GM12875 (cell line): ENCODE results near the gene DEDD2.

ENCODE experiments used
- H3K4me3 ChIP-seq: one replicate; pipeline ENCODE4 v1.5.1; 2011; ENCODE audit warnings: low read depth, low read length, control low read depth
- CTCF ChIP-seq: IDR thresholded peaks from 2 replicates; pipeline ENCODE4 v1.5.1; 2011; ENCODE audit warnings: low read depth, mild to moderate bottlenecking, control low read depth, inconsistent platforms, low read length, moderate library complexity, borderline replicate concordance; ENCODE audit not compliant: insufficient read depth

The DEDD2 gene

GRCh38 chr19:42193294-42193693, 24.2 kb downstream of the DEDD2 start:
- H3K4me3 ChIP-seq: no peak overlapping the region
- TF ChIP-seq CTCF: no peak

GRCh38 chr19:42191855-42192254, 25.6 kb downstream of the DEDD2 start:
- H3K4me3 ChIP-seq: no peak overlapping the region
- no peak for TF ChIP-seq CTCF

DNA sequence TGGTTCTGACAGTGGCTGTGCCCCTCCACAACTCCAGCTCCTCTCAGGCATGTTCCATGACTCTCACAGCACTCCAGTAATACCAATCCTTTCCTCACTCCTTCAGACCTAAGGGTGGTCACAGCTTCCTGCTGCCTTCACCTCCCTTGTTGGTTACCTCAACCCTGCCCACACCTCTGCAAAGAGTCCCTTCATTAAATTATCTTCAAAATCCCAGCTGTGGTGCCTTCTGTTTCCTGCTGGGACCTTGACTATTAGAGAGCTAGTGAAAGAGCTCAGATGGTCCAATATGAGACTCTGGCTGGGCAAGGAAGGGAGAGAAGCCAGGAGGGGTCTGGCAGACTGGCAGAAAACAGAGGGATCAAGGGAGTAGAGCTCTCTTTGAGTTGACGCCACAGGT, 26.1 kb downstream of the DEDD2 start:
- no peak overlapping the region for H3K4me3 ChIP-seq
- TF ChIP-seq CTCF: no peak

GRCh38 chr19:42189133-42189532, 28.3 kb downstream of the DEDD2 start:
- TF ChIP-seq CTCF: no peak
- no peak overlapping the region for H3K4me3 ChIP-seq

DNA sequence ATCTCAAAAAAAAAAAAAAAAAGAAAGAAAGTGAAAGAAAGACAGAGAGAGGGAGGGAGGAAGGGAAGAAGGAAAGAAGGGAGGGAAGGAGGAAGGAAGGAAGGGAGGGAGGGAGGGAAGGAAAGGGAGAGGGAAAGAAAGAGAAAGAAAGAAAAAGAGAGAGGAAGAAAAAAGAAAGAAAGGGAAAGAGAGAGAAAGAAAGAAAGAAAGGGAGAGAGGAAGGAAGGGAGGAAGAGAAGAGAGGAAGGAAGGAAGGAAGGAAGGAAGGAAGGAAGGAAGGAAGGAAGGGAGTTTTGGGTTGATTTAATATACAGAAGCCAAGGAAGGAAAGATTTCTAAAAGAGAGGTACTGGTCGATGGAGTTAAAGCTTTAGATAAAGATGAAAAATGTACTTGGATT, 28.8 kb downstream of the DEDD2 start:
- no peak for TF ChIP-seq CTCF
- no peak overlapping the region for H3K4me3 ChIP-seq

GRCh38 chr19:42185277-42185676, 32.2 kb downstream of the DEDD2 start:
- no peak for TF ChIP-seq CTCF
- no peak overlapping the region for H3K4me3 ChIP-seq

- no peak overlapping the region for H3K4me3 ChIP-seq
- peak; percentile 87 for TF ChIP-seq CTCF
These were observed 33.0 kb downstream of the DEDD2 start for GRCh38 chr19:42184401-42184861.
